ENCODE results near the gene MAPK4.
"Not testable (repeated sequence)": the region's sequence is repeated elsewhere in the genome, so short reads cannot be mapped to it uniquely, and the experiment has no call there.

Gene MAPK4
- 0 reads per million in 2 donors for total RNA-seq

GRCh38 chr18:50559752-50560680 lies at the start of gene MAPK4:
Gene MAPK4, plus strand, starts transcription at chr18:50560087. Its CDS starts 103,872 bp downstream, at chr18:50663959.
- no peak for DNase-seq

- not testable (repeated sequence) for DNase-seq
These were observed 42.6 kb upstream of the MAPK4 start for GRCh38 chr18:50517277-50517676.

GRCh38 chr18:50518787-50519546 lies 40.9 kb upstream of the MAPK4 start:
- no peak for DNase-seq

GRCh38 chr18:50523165-50523564 lies 36.7 kb upstream of the MAPK4 start:
- no peak for DNase-seq

- no peak for DNase-seq
These were observed 32.1 kb upstream of the MAPK4 start for GRCh38 chr18:50527636-50528307.

- DNase-seq, result no peak
These were observed 31.1 kb upstream of the MAPK4 start for GRCh38 chr18:50528806-50529205.

GRCh38 chr18:50533822-50534221 lies 26.1 kb upstream of the MAPK4 start:
- not testable (repeated sequence) for DNase-seq

- DNase-seq, result not testable (repeated sequence)
These were observed 15.4 kb upstream of the MAPK4 start for GRCh38 chr18:50544476-50544875.

GRCh38 chr18:50545936-50546335 lies 14.0 kb upstream of the MAPK4 start:
- DNase-seq, result no peak

- no peak for DNase-seq
These were observed 11.7 kb upstream of the MAPK4 start for GRCh38 chr18:50548160-50548559.

GRCh38 chr18:50551651-50552050 lies 8.2 kb upstream of the MAPK4 start:
- DNase-seq, result not testable (repeated sequence)

GRCh38 chr18:50558157-50558556 lies 1.7 kb upstream of the MAPK4 start:
- no peak for DNase-seq

- no peak for DNase-seq
These were observed 737 bp upstream of the MAPK4 start for GRCh38 chr18:50558948-50559751.

- no peak for DNase-seq
These were observed 1.1 kb downstream of the MAPK4 start for GRCh38 chr18:50560681-50561629.

- DNase-seq, result not testable (repeated sequence)
These were observed 2.4 kb downstream of the MAPK4 start for GRCh38 chr18:50562258-50562657.

GRCh38 chr18:50562686-50563085 lies 2.8 kb downstream of the MAPK4 start:
- DNase-seq, result no peak

- DNase-seq, result no peak
These were observed 3.5 kb downstream of the MAPK4 start for GRCh38 chr18:50563376-50563775.

GRCh38 chr18:50569930-50570329 lies 10.0 kb downstream of the MAPK4 start:
- DNase-seq, result no peak

GRCh38 chr18:50571606-50572005 lies 11.7 kb downstream of the MAPK4 start:
- no peak for DNase-seq

- not testable (repeated sequence) for DNase-seq
These were observed 13.3 kb downstream of the MAPK4 start for GRCh38 chr18:50573196-50573595.

- DNase-seq, result no peak
These were observed 13.8 kb downstream of the MAPK4 start for GRCh38 chr18:50573679-50574078.

All from T-helper 9 cell (primary cell).